HG02885 (cell line): ENCODE data around the gene CCDC9B.

Experiments used
- ATAC-seq: cut with Tn5 transposase; IDR thresholded peaks from one replicate; pipeline ENCODE4 v1.9.1; 2021; ENCODE audit warnings: mild to moderate bottlenecking; ENCODE audit not compliant: unreplicated experiment, poor library complexity

CCDC9B gene

DNA sequence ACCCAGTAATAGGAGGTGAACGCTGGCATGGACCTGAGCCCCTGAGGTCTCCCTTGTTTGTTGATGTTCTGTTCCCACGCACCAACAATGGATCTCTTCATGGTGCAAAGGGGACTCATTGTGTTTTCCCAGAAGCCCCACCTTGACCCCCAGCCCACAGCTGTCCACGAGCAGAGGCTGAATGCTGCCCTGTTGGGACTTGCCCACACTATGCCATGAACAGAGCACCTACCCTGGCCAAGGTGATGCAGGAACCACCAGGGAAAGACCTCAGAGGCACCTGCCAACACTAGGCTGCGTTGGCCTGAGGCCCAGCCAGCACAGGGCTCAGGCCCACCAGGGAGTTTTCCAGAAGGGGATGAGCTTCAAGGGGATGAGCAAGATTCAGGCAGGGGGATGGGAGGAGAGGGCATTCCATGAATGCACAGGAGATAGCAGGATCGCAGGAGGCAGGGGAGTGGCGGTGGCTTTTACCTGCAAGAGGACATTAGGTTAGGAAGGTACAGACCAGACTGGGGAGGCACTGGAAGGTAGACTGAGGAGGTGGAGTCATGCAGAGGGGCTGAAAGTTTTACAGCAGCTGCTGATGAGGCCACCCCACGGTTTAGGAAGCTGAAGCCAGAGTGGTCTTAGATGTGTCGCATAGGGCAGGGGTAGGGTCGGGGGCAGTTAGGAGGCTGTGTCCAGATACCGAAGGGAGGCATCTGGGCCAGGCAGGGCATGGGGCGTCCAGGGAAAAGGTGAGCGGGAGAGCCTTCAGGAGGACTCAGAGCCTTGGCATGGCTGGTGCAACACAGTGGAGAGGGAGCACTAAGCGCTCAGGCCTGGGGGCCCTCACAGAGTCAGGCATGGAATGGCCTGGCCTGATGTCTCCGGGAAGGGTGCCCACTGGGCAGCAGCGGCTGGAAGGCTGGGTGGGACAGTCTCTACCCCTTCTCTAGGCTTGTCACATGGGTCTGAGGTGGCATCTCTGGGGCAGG is 6.1 kb upstream of the CCDC9B start:
- no peak for ATAC-seq

DNA sequence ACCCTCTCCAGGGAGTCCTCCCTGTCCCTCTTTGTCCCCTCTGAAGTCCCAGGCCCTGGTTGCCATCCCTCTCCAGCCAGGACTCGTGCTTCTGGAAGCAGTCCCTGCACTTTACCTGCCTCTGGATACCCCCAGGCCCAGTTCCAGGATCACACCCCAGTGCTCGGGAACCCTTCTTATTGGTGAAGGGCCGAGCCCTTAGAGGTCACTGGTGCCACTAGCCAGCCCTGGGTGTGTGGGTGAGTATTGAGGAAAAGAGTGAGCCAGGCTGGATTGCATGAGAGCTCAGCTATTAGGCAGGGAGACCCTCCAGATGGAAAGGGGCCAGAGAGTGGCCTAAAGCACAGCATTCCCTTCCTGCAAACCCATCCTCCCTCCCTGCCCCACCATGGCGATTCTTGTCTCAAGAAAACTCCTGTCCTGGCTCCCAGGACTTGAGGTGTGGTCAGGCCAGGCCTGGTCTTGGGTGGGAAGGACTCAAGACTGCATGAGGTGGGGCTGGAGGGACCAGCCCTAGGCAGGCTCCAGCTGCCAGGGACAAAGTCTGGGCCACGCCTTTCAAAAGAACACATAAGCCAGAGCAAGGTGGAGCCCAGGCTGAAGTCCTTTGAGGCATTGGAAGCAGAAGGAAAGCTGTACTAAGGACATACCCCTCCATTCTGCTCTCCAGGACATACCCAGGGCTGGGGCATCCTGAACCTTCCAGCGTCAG is 5.3 kb upstream of the CCDC9B start:
- ATAC-seq = no peak

DNA sequence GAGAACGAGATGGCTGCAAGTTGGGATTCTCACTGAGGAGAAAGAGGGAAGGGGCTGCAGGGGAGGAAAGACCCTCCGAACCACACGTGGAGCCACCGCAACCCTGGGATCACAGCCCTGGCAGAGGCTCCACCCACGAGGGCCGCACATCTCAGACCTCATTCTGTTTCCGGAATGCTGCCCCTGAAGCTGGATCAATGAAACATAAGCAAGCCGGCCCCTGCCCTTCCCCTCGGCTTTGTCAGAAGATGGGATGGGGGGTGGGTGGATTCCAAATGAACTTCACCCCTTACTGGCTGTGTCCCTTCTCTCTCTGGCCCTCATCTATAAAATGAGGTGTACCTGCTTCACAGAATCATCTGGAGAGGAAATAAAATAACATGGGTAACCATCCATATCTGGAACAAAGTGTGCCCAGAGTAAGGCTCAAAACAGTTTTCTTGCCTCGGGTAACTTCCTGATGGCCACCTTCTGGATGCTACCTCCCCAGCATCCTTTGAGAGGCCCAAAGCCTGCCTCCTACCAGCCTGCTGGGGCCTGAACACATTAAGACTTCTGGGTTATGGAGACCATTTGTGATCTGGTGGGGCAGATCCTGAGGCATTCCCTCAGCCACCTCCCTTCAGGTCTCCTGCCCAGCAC is 4.6 kb upstream of the CCDC9B start:
- ATAC-seq = no peak

DNA sequence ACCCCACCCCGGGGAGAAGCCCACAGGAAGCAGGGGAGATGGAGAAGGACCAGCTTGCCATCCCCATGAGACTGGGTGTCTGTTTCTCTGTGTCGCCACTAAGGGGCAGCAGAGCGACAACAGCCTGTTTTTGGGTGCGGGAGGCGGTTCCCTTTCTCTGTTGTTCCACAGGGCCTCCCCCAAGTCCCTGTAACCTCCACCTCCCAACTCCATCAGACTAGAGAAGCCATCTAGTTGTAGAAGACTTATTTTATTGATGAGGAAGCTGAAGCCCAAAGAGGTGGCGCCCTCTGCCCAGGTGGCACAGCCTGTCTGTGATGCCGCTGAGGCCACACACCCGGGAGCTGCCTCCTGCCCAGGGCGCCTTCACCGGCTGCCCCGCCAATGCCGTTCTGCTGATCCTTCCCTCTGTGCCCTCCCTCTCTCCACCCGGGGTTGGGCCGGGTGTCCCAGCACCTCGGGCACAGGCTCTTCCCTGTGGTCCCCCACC is 3.9 kb upstream of the CCDC9B start:
- ATAC-seq = no peak

DNA sequence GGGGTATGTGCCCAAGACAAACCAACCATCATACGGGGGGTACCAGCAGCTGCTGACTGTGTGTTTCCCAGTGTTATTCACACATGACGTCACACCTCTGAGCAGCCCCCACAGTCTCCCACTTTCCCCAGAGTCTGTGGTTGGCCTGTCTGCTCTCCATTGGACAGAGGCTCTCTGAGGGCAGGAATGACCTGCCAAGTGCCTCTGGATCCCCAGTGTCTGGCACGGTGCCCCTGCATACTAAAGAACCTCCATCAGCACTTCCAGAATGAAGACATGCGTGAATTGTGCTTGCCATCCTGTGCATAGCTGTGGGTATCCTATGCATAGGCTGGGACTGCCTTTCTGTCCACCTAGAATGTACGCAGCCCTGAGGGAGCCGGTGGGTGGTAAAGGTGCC is 3.5 kb upstream of the CCDC9B start:
- ATAC-seq = no peak

DNA sequence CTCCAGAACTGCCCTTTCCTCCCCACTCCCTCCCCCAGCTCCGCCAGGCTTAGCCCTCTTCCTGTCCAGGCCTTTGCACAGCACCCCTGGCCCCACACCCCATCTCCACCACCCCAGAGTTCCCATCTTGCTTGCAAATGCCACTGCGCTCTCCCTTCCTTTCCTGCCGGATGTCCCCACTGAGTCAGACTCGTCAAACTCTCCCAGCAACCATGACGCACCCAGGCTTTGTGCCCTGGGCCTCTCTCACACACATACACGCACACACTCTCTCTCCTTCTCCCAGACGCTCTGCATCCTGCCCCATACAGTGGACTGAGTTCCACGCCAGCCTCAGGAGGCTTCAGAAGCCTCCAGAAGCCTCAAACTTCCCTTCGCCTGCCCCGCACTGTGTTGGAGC is 2.8 kb upstream of the CCDC9B start:
- no peak for ATAC-seq

DNA sequence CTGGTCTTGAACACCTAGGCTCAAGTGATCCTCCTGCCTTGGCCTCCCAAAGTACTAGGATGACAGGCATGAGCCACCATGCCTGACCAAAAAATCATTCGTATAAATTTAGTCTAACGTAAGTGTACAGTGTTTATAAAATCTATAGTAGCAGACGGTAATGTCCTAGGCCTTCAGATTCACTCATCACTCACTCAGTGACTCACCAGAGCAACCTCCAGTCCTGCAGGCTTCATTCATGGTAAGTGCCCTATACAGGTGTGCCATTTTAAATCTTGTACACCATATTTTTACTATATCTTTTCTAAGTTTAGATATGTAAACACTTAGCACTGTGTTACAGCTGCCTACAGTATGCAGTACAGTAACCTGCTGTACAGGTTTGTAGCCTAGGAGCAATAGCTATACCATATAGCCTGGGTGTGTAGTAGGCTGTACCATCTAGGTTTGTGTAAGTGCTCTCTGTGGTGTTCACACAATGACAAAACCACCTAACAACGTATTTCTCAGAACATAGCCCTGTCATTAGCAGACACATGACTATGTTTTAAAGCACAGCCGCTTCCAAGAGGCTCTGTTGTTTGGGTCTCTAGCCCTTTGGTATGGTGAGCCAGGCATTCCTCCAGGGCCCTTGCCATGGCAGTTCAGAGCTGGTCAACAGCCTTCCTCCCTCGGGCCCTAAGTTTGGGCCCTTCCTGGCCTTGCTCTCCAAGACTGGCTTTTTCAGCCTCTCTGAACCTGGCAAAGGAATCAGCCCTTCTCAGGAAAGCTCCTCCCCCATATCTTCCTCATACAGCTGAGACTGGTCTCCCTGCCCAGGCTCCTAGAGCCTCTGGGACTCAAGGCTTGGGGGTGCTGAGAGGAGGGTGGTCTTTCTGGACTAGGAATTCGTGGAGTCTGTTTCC is 1.9 kb upstream of the CCDC9B start:
- ATAC-seq = no peak

DNA sequence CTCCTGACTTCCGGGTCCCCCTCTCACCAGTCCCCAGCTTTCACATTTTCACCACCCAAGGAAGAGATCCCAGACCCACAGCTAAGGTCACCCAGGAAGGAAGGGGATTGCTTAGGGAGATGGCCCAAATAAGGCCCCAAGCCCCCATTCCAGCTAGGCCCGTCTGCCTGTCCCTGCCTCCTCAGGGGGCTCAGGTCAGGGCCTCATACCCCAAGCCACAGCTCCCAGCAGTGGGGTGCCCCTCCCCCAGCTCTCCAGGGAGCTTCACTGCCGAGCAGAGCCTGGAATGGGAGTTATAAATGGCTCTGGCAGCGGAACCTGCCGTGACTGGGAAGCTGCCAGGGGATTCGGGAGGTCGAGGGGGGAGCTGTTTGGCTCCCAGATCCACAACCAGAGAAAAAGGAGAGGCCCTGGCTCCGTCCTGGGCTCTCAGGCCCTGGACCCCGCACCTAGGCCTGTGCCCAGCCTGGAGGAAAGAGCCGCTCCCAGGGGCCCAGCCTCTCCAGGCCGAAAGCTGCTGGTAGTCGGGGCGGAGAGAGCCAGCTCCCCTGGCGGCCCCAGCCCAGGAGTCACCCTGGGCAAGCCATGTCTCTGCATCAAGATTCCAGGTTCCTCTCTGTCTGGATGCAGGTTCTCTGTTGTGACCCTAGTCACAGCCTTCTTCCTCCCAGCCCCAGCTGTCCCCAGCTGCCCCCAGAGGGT is 550 bp downstream of the CCDC9B start:
- ATAC-seq = no peak

DNA sequence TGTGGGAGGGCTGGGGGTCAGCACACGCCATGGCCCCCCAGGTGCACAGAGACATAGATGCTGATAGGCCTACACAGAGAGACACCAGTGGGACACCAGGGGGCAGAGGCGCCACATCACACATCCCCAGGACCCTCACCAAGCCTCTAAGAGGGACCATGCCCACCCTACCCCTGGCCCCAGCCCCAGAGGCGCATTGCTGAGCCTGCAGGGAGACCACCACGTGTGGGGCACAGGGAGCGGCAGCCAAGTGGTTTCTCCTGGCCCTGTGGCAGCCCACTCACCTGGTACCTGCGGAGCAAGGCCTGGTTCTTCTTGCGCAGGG is 1.2 kb downstream of the CCDC9B start:
- no peak for ATAC-seq

DNA sequence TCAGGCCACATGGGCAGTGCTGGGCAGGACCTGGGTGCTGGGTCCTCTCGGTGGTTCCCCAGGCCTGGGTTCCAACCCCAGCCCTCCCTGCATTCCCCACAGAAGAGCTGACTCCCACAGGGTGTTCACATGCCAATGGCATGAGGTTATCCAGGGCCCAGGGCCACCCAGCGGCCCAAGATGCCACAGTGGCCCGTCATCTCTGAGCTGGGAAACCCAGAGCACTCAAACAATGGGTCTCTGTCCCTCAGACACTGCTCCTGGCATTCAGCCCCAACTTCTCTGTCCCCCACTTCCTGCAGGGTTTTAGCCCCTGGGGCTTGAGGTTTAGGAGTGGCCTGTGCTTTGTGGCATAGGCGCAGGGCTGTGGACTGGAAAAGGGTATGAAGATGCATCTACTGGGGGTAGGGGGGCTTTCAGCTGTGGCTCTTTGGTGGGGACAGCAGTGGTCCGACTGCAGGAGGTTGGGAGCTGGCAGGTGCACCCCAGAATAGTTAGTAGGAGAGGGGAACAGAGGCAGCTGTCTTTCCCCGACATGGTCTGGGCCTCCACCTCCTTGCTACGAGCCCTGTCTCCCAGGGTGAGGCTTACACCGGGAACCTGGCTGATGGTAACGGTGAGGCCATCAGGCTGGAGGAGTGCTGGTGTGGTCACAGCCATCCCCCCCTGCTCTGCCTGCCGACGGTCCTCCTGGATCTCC is 1.7 kb downstream of the CCDC9B start:
- ATAC-seq = no peak

DNA sequence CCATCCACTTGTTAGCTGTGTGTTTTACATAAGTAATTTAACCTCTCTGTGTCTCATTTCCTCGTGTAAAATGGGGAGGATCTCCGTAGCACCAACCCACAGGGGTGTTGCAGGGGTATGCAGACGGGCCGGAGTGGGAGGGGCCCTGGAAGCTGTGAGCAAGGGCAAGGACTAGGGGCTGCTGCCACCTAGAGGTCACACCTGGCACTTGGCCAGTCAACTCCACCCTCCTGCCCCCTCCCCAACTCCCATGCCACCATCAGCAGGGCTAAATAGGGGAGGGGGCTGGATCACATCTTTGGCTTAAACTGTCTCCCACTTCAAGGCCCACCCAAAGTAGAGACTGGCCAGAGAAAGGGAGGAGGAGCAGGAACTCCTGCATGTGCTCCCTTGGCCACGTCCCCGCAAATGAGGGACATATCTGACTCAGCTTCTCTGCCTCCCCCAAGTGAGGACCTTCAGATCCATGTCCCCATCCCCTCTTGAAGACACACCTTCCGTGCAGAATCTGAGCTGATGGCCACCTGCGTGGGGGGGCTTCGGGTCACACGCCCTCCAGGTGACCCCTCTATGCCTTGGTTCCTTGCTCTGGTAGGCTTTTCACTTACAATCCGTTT is 2.6 kb downstream of the CCDC9B start:
- peak; percentile 63 for ATAC-seq

DNA sequence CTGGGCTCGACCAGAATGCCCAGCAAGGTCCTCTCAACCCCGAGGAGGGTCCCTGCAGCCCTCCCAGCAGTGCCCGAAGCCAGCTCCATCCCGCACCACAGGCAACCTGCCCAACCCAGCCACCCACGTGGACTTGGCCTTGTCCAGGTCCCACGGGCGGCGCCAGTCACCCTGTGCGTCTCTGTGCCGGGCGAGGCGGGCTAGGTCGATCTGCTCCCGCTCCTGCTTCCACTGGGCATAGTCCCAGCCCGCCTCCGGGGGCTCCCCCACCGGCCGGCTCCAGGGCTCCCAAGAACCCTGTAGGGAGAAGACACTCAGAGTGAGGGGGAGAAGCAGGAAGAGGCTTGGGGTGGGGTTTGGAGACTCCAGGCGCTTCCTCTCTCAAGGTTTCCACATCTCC is 3.1 kb downstream of the CCDC9B start:
- ATAC-seq = no peak

DNA sequence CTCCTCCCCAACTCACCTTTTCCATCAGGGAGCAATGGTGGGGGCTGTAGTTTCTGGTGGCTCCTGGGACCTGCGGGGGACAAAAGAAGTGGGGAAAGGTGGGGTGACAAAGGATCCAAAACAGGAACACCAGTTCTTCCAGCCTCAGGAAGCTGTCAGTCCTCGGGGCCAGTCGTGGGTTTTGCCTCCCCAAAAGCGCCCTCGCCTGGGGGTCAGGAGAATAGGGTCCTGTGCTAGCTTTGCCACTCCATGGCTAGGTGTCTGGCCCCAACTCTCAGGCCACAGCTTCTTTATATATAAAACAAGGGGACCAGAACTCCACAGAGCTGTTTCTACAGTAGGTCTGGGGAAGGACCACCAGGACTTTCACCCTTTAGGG is 4.0 kb downstream of the CCDC9B start:
- no peak for ATAC-seq

DNA sequence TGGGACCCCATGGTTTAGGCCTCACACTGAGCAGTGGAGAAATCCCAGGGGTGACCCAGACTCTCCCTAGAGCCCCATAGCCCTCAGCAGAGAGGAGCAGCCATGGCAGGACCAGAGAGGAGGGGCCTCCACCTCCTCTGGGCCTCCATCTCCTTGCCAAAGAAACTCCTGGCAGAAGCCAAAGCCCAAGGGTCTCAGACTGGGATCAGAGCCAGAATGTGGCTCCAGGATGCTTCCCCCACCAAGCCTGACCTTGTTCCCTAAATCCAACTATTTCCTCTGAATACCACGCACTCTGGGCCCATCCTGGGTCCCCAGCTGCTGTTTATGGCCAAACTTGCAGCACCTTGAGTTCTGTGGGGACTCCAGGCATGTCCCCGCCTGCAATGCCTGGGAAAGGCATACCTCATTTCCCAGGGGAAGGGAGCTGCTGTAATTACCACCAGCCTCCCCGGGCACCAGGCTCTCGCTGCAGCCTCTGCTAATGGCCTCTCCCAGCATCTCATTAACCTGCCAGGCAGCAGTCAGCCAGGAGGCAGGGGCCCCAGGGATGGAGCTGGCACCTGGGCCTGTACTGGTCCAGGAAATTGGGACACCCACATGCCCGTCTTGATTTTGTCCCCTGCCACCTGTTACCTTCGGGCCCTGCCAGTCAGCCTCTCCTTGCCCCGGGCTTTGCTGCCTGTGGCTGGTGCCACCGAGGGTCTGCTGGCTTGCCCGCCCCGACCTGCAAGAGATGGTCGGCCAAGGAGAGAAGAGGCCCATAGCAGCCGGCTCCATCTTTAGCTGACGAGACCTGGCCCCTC is 4.6 kb downstream of the CCDC9B start:
- no peak for ATAC-seq

DNA sequence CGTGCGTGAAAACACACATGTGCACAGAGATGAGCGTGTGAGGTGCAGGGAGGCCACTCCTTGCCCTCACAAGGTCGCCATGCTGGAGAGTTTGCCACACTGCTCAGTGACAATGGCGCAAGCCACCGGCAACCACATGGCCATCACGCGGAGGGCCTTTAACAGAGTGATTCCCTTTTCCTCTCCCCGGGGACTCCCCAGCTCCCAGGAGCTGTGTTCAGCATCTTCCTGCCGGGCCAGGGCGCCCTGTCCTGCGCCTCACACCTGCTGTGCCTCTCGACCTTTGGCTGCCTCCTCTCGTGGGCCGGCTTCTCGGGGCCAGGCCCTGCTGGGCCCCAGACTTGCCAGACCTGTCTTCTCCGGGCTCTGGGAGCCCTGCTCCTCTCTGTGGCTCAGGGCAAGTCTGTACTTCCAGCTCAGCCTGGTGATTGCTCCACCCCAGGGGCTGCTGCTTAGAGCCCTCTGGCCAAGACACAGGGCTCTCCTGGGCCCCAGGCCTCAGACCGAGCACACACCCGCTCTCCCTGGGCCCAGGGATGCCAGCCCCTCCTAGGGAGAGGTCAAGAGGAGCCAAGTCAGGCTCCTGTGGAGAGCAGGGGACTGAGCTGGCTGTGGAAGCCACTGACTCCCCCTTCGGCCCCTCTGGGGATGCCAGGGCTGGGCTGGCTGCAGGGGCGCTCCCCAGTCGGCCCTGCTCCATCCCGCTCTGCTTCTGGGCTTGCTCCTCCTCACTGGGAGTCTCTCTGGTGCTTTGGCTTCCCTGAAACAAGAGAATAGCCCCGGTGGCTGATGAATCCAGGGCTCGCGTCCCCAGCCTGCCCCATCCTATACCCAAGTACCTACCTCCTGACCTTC is 5.6 kb downstream of the CCDC9B start:
- no peak for ATAC-seq

DNA sequence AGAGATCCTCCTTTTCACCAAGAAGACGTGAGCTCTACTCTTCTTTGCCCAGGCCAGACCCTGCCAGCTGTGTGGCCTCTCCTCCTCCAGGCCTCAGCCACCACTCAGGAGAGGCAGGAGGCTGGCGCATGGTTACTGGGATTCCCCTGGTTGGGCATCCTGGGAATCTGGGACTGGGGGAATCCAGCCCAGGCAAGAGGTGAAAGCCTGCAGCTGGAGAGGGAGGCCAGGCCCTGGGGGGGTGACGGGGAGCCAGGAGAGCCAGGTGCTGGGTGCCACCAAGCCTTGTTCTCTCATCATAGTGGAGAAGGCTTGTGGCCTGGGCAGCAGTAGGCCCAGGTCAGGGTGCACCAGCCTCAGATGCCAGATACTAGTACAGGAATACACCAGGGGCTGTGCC is 6.2 kb downstream of the CCDC9B start:
- no peak for ATAC-seq
